Central memory CD8-positive, alpha-beta T cell (primary cell): ENCODE data around the gene CHRNA3.
A peak's percentile ranks its signal among the peaks of the same experiment; 100 is the strongest.
"Not testable (repeated sequence)": the region's sequence is repeated elsewhere in the genome, so short reads cannot be mapped to it uniquely, and the experiment has no call there.

Source experiments
- ATAC-seq: fragments of 150-1000 bp; cut with Tn5 transposase; replicated peaks from 2 replicates; pipeline ENCODE4 v1.10.0; 2022; ENCODE audit warnings: mild to moderate bottlenecking, moderate FRiP score, moderate number of reproducible peaks; ENCODE audit not compliant: poor library complexity, severe bottlenecking; ENCODE audit errors: extremely low read depth
- DNase-seq, 2 donors: peaks; one replicate each; pipeline ENCODE4 v3.0.0; 2021; ENCODE audit warnings: low spot score in 2 of 2
- H3K27ac Mint-ChIP-seq: one replicate; pipeline ENCODE4 v1.8.0; 2022; ENCODE audit warnings: low read depth, mild to moderate bottlenecking, moderate library complexity, mixed read lengths
- H3K27me3 Mint-ChIP-seq: one replicate; pipeline ENCODE4 v1.8.0; 2022; ENCODE audit warnings: mixed read lengths
- H3K36me3 Mint-ChIP-seq: one replicate; pipeline ENCODE4 v1.8.0; 2022; ENCODE audit warnings: mild to moderate bottlenecking, moderate library complexity, mixed read lengths; ENCODE audit not compliant: insufficient read depth
- H3K4me1 Mint-ChIP-seq: one replicate; pipeline ENCODE4 v1.8.0; 2022; ENCODE audit warnings: mixed read lengths
- H3K4me3 Mint-ChIP-seq: one replicate; pipeline ENCODE4 v1.8.0; 2022; ENCODE audit warnings: mild to moderate bottlenecking, moderate library complexity, mixed read lengths
- H3K9me3 Mint-ChIP-seq: one replicate; pipeline ENCODE4 v1.8.0; 2022; ENCODE audit warnings: mixed read lengths

CHRNA3 gene

GRCh38 chr15:78620021-78620526 lies 722 bp downstream of the CHRNA3 start:
- DNase-seq (no peak), ATAC-seq (no peak)
- no peaks in the 10 kb centered on the region for H3K4me1 Mint-ChIP-seq
- no peak overlapping the region for H3K27ac Mint-ChIP-seq
- no peaks in the 10 kb centered on the region for H3K36me3 Mint-ChIP-seq
- no peaks in the 10 kb centered on the region for H3K9me3 Mint-ChIP-seq
- H3K4me3 Mint-ChIP-seq = no peak overlapping the region
- H3K27me3 Mint-ChIP-seq = peaks cover 61% of the 10 kb centered on the region

- H3K27me3 Mint-ChIP-seq = peaks cover 54% of the 10 kb centered on the region
- no peaks in the 10 kb centered on the region for H3K36me3 Mint-ChIP-seq
Measured at GRCh38 chr15:78619022-78619950, 1.5 kb downstream of the CHRNA3 start.

GRCh38 chr15:78618490-78618934 lies 2.3 kb downstream of the CHRNA3 start:
- DNase-seq (peak; percentile 60 to 75), ATAC-seq (no peak)
- Mint-ChIP-seq H3K4me1 (no peaks in the 10 kb centered on the region), H3K36me3 (no peaks in the 10 kb centered on the region), H3K27ac (no peak overlapping the region), H3K4me3 (no peak overlapping the region), H3K27me3 (peaks cover 46% of the 10 kb centered on the region), H3K9me3 (no peaks in the 10 kb centered on the region)

More at GRCh38 chr15:78619022-78619950, 1.5 kb downstream of the CHRNA3 start:
- no peaks in the 10 kb centered on the region for H3K9me3 Mint-ChIP-seq
- H3K27ac Mint-ChIP-seq = no peak overlapping the region
- ATAC-seq (no peak), DNase-seq (no peak)
- H3K4me1 Mint-ChIP-seq = no peaks in the 10 kb centered on the region
- no peak overlapping the region for H3K4me3 Mint-ChIP-seq

GRCh38 chr15:78618064-78618463 lies 2.7 kb downstream of the CHRNA3 start:
- DNase-seq (no peak), ATAC-seq (no peak)
- peaks cover 42% of the 10 kb centered on the region for H3K27me3 Mint-ChIP-seq

GRCh38 chr15:78617516-78617915 lies 3.3 kb downstream of the CHRNA3 start:
- Mint-ChIP-seq H3K27ac (no peak overlapping the region), H3K36me3 (no peaks in the 10 kb centered on the region)

More at GRCh38 chr15:78618064-78618463, 2.7 kb downstream of the CHRNA3 start:
- H3K36me3 Mint-ChIP-seq = no peaks in the 10 kb centered on the region
- H3K4me3 Mint-ChIP-seq = no peak overlapping the region
- H3K9me3 Mint-ChIP-seq = no peaks in the 10 kb centered on the region
- H3K27ac Mint-ChIP-seq = no peak overlapping the region
- no peaks in the 10 kb centered on the region for H3K4me1 Mint-ChIP-seq

GRCh38 chr15:78617076-78617475 lies 3.7 kb downstream of the CHRNA3 start:
- no peaks in the 10 kb centered on the region for H3K36me3 Mint-ChIP-seq
- no peak overlapping the region for H3K27ac Mint-ChIP-seq
- ATAC-seq (no peak), DNase-seq (no peak)
- no peaks in the 10 kb centered on the region for H3K9me3 Mint-ChIP-seq
- H3K4me3 Mint-ChIP-seq = no peak overlapping the region
- no peaks in the 10 kb centered on the region for H3K4me1 Mint-ChIP-seq
- H3K27me3 Mint-ChIP-seq = peaks cover 32% of the 10 kb centered on the region

More at GRCh38 chr15:78617516-78617915, 3.3 kb downstream of the CHRNA3 start:
- H3K4me1 Mint-ChIP-seq = no peaks in the 10 kb centered on the region
- peaks cover 36% of the 10 kb centered on the region for H3K27me3 Mint-ChIP-seq
- no peak overlapping the region for H3K4me3 Mint-ChIP-seq
- DNase-seq (no peak), ATAC-seq (no peak)
- H3K9me3 Mint-ChIP-seq = no peaks in the 10 kb centered on the region

- no peak for ATAC-seq
- no peak for DNase-seq
Measured at GRCh38 chr15:78616506-78616905, 4.3 kb downstream of the CHRNA3 start.

GRCh38 chr15:78615151-78615589 lies 5.6 kb downstream of the CHRNA3 start:
- peaks cover 24% of the 10 kb centered on the region for H3K27me3 Mint-ChIP-seq
- no peak overlapping the region for H3K27ac Mint-ChIP-seq
- ATAC-seq = no peak
- no peaks in the 10 kb centered on the region for H3K36me3 Mint-ChIP-seq
- H3K4me3 Mint-ChIP-seq = no peak overlapping the region
- no peaks in the 10 kb centered on the region for H3K9me3 Mint-ChIP-seq
- no peak for DNase-seq
- no peaks in the 10 kb centered on the region for H3K4me1 Mint-ChIP-seq

More at GRCh38 chr15:78616506-78616905, 4.3 kb downstream of the CHRNA3 start:
- H3K4me1 Mint-ChIP-seq = no peaks in the 10 kb centered on the region
- no peaks in the 10 kb centered on the region for H3K36me3 Mint-ChIP-seq
- H3K9me3 Mint-ChIP-seq = no peaks in the 10 kb centered on the region
- H3K27ac Mint-ChIP-seq = peak overlapping the region; percentile 5
- peaks cover 26% of the 10 kb centered on the region for H3K27me3 Mint-ChIP-seq
- H3K4me3 Mint-ChIP-seq = no peak overlapping the region

- H3K36me3 Mint-ChIP-seq = no peaks in the 10 kb centered on the region
- H3K4me1 Mint-ChIP-seq = no peaks in the 10 kb centered on the region
- peaks cover 25% of the 10 kb centered on the region for H3K27me3 Mint-ChIP-seq
- ATAC-seq (no peak), DNase-seq (no peak)
- no peak overlapping the region for H3K27ac Mint-ChIP-seq
- no peaks in the 10 kb centered on the region for H3K9me3 Mint-ChIP-seq
- H3K4me3 Mint-ChIP-seq = no peak overlapping the region
Measured at GRCh38 chr15:78614021-78614420, 6.8 kb downstream of the CHRNA3 start.

GRCh38 chr15:78609551-78609950 lies 11.2 kb downstream of the CHRNA3 start:
- peaks cover 56% of the 10 kb centered on the region for H3K27me3 Mint-ChIP-seq
- not testable (repeated sequence) for H3K4me1 Mint-ChIP-seq, DNase-seq, H3K27ac Mint-ChIP-seq, H3K36me3 Mint-ChIP-seq, ATAC-seq, H3K9me3 Mint-ChIP-seq, H3K4me3 Mint-ChIP-seq

GRCh38 chr15:78605680-78606079 lies 15.1 kb downstream of the CHRNA3 start:
- peaks cover 89% of the 10 kb centered on the region for H3K27me3 Mint-ChIP-seq
- DNase-seq (no peak), ATAC-seq (no peak)
- H3K27ac Mint-ChIP-seq = no peak overlapping the region
- no peaks in the 10 kb centered on the region for H3K9me3 Mint-ChIP-seq
- no peak overlapping the region for H3K4me3 Mint-ChIP-seq
- no peaks in the 10 kb centered on the region for H3K4me1 Mint-ChIP-seq
- no peaks in the 10 kb centered on the region for H3K36me3 Mint-ChIP-seq

- Mint-ChIP-seq H3K4me3 (no peak overlapping the region), H3K27me3 (peaks cover 86% of the 10 kb centered on the region), H3K27ac (no peak overlapping the region), H3K36me3 (no peaks in the 10 kb centered on the region), H3K4me1 (no peaks in the 10 kb centered on the region), H3K9me3 (no peaks in the 10 kb centered on the region)
- DNase-seq = no peak
- ATAC-seq = no peak
Measured at GRCh38 chr15:78605201-78605600, 15.6 kb downstream of the CHRNA3 start.

- DNase-seq (no peak), ATAC-seq (no peak)
- H3K4me1 Mint-ChIP-seq = no peaks in the 10 kb centered on the region
- H3K36me3 Mint-ChIP-seq = no peaks in the 10 kb centered on the region
- peaks cover 79% of the 10 kb centered on the region for H3K27me3 Mint-ChIP-seq
- no peaks in the 10 kb centered on the region for H3K9me3 Mint-ChIP-seq
- no peak overlapping the region for H3K4me3 Mint-ChIP-seq
- no peak overlapping the region for H3K27ac Mint-ChIP-seq
Measured at GRCh38 chr15:78604420-78604819, 16.4 kb downstream of the CHRNA3 start.
